Lower lobe of right lung (tissue), 2 donors: ENCODE data around the gene FBXO9. TPM values are rescaled to one million over a fixed set of nuclear protein-coding genes. Genes with fewer than 3 reads are reported as not detected.

Experiments
- ATAC-seq, 2 donors: fragments of 200-7000 bp; cut with Tn5 transposase; one replicate each; pipeline ENCODE4 v1.9.1; 2020 to 2022; ENCODE audit warnings: mild to moderate bottlenecking in 2 of 2, moderate library complexity in 2 of 2
- DNase-seq: peaks from one replicate; pipeline ENCODE4 v3.0.0-alpha.2; 2020
- H3K27ac ChIP-seq: fragments of 200-600 bp; one replicate; pipeline ENCODE4 v1.8.0; 2022
- H3K27me3 ChIP-seq: fragments of 200-600 bp; one replicate; pipeline ENCODE4 v1.8.0; 2022; ENCODE audit warnings: low read depth
- H3K36me3 ChIP-seq: fragments of 200-600 bp; one replicate; pipeline ENCODE4 v1.8.0; 2022; ENCODE audit warnings: mild to moderate bottlenecking
- H3K4me1 ChIP-seq: fragments of 200-600 bp; one replicate; pipeline ENCODE4 v1.8.0; 2022
- H3K4me3 ChIP-seq: fragments of 200-600 bp; one replicate; pipeline ENCODE4 v1.8.0; 2022; ENCODE audit warnings: mild to moderate bottlenecking
- H3K9me3 ChIP-seq: fragments of 200-600 bp; one replicate; pipeline ENCODE4 v1.8.0; 2022
- CTCF ChIP-seq: fragments of 200-600 bp; IDR thresholded peaks from one replicate; pipeline ENCODE4 v1.8.0; 2022; ENCODE audit warnings: antibody characterized with exemption, mild to moderate bottlenecking
- intact Hi-C: fragments of 100-400 bp; cut with DNase I; formaldehyde crosslinking; loops from one replicate; pipeline ENCODE4 v1.11.0; 2022
- total RNA-seq: library from RNA; stranded (reverse); fragmentation: NEBNext Ultra II Directional; extraction: Animal tissue kit (Norgen Biotek cat#: 25700); gene quantifications from one replicate; pipeline ENCODE4 v1.2.1, GENCODE V29; 2021
- donor health status: DM: no; HTN: yes; CAD: no; lungs with severe emphysema.

Gene FBXO9
- total RNA-seq, 1 donor from 2014 or later: 112 TPM

DNA sequence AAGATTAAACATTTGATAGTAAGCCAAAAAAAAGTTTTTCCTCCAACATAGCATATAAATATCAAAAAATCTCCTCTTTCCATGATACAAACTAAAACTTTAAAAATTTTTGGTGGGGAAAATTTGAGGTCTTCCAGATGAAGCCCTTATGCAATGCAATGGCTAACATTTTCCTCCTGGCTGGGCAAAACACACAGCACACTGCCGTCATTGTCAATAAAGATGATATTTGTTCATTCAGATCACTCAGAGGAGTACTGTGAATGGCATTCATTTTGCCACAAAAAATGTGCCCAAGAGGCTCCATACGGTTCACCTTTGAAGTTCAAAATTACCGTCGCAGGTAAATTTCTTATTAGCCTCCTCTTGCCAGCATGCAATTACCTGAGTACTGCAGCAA, 33.9 kb upstream of the FBXO9 start:
- Histone ChIP-seq H3K4me3 (no peak overlapping the region), H3K9me3 (no peaks in the 10 kb centered on the region), H3K4me1 (peaks cover 6% of the 10 kb centered on the region), H3K36me3 (peaks cover 91% of the 10 kb centered on the region), H3K27me3 (no peaks in the 10 kb centered on the region), H3K27ac (no peak overlapping the region)
- no peak for TF ChIP-seq CTCF
- intact Hi-C loops: no loop called here
- no peak for DNase-seq
- ATAC-seq: no peak

DNA sequence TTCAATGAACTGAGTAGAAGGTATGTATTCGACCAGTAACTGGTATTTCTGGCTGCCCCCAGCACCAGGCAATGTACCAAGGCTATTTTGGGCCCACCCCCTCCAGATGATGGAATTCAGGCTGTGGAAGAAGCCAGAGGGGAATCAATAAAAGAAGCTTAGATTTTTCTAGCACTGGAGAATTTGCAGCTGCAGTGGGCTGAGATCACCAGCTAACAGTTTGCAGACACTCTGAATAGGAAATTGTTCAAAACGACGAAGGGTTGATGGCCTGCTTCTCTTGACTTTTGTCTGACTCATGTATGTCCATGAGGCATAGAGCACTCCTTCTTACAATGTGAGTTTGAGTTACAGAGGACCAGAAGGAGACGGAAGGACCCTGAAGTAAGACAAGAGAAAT, 32.4 kb upstream of the FBXO9 start:
- H3K4me3 ChIP-seq: no peak overlapping the region
- no peaks in the 10 kb centered on the region for H3K27me3 ChIP-seq
- no peaks in the 10 kb centered on the region for H3K9me3 ChIP-seq
- intact Hi-C loops: no loop called here
- ATAC-seq (no peak), DNase-seq (no peak)
- no peak for TF ChIP-seq CTCF
- no peak overlapping the region for H3K27ac ChIP-seq
- peaks cover 6% of the 10 kb centered on the region for H3K4me1 ChIP-seq
- peaks cover 93% of the 10 kb centered on the region for H3K36me3 ChIP-seq

DNA sequence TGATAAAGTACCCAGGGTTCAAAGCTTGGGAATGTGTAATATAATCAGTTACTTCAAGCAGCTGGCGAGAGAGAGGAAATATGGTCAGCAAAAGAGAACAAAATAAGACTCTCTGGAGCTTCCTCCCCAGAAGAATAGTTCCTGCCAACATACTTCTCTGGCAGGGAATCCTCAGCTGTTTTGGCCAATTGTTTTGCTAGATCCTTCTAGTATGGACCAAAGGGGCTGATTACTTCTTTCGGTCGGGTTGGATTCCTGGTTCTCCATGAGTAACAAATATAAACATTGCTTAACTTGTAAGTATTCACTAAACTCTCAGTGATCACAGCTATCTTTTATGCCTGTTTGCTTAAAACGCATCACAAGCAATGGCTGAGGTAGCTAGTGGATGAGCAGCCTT, 31.4 kb upstream of the FBXO9 start:
- no peak overlapping the region for H3K4me3 ChIP-seq

GRCh38 chr6:53035549-53036213, 29.5 kb upstream of the FBXO9 start:
- Histone ChIP-seq H3K4me1 (peaks cover 6% of the 10 kb centered on the region), H3K36me3 (peaks cover 90% of the 10 kb centered on the region), H3K27ac (no peak overlapping the region), H3K27me3 (no peaks in the 10 kb centered on the region), H3K4me3 (no peak overlapping the region), H3K9me3 (no peaks in the 10 kb centered on the region)
- no peak for TF ChIP-seq CTCF
- DNase-seq: no peak
- no peak for ATAC-seq
- intact Hi-C loops: no loop called here

More for the DNA sequence above, 31.4 kb upstream of the FBXO9 start:
- intact Hi-C loops: no loop called here
- H3K27me3 ChIP-seq: no peaks in the 10 kb centered on the region
- H3K36me3 ChIP-seq: peaks cover 90% of the 10 kb centered on the region
- ATAC-seq (no peak), DNase-seq (no peak)
- no peak for TF ChIP-seq CTCF
- H3K9me3 ChIP-seq: no peaks in the 10 kb centered on the region
- H3K4me1 ChIP-seq: peaks cover 6% of the 10 kb centered on the region
- no peak overlapping the region for H3K27ac ChIP-seq

- TF ChIP-seq CTCF: no peak
- Histone ChIP-seq H3K4me1 (peaks cover 8% of the 10 kb centered on the region), H3K4me3 (no peak overlapping the region), H3K36me3 (peaks cover 74% of the 10 kb centered on the region), H3K9me3 (no peaks in the 10 kb centered on the region), H3K27me3 (no peaks in the 10 kb centered on the region), H3K27ac (no peak overlapping the region)
- DNase-seq: no peak
- intact Hi-C loops: no loop called here
- ATAC-seq: no peak
These were observed 27.1 kb upstream of the FBXO9 start for GRCh38 chr6:53038141-53038540.
